Epithelial cell of prostate (primary cell): ENCODE results near the gene ANTKMT.
A peak's percentile ranks its signal among the peaks of the same experiment; 100 is the strongest.
"Not testable (repeated sequence)": the region's sequence is repeated elsewhere in the genome, so short reads cannot be mapped to it uniquely, and the experiment has no call there.

Source experiments
- DNase-seq: peaks from one replicate; pipeline ENCODE4 v3.0.0-alpha.2; 2011; ENCODE audit warnings: low read depth, low spot score
- H3K27ac ChIP-seq: fragments of 450-650 bp; 2 replicates; pipeline ENCODE4 v1.5.1; 2017; ENCODE audit warnings: mild to moderate bottlenecking

ANTKMT gene

DNA sequence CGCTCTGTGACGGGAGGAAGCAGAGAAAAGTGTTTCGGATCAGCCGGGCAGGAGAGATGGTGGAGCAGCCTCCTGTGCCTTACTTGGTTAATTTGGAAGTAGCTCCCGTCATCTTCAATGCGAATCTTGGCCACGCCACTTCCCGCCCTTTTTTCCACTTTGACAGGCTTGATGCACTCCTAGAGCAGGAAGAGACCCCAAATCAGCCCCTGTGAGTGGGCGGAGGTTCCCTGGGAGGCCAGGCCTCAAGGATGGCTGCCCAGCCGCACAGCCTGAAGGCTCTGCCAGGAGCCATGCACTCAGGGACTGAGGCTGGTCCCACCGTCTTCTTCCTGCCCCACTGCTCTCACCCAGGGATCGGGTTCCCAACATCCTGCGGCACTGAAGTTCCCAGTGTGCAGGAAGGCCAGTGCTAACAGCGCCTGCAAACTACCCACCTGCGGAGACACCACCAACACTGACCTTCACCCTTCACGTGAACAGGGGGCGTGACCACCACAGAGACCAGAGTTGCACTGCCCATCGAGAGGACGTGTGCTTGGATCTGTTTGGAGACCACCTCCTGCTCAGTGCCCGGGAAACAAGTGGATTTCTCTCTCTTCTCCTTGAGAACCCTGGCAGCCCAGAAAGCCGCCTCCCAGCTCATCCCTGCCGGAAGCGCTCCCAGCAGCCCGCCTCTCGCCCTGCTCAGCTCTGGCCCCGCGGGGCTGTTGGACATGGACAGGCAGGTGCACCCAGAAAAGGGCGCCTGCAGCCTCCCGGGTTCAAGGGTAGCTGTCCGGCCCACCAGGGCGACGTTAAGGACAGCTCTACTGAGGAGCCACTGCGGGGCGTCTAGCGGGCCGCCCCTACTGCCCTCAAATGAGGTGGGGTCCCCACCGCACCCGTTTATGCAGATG is 18.9 kb downstream of the ANTKMT start:
- no peak for DNase-seq
- peak overlapping the region; percentile 49 for H3K27ac ChIP-seq

DNA sequence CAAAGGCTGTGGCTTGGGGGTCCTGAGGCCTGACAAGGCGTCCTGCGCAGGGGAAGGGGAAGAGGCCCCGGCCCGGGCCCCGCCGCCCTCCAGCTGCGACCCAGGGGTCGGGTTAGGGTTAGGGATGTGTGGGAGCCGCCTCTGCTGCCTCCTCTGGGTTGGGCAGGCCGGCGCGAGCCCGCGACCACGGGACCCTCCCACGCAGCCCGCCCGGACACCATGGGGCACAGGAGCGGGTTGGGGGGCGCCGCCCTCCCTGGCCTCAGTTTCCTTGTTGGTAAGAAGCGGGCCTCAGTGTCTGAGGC is 19.5 kb downstream of the ANTKMT start:
- no peak for DNase-seq
- H3K27ac ChIP-seq = peak overlapping the region; percentile 49

DNA sequence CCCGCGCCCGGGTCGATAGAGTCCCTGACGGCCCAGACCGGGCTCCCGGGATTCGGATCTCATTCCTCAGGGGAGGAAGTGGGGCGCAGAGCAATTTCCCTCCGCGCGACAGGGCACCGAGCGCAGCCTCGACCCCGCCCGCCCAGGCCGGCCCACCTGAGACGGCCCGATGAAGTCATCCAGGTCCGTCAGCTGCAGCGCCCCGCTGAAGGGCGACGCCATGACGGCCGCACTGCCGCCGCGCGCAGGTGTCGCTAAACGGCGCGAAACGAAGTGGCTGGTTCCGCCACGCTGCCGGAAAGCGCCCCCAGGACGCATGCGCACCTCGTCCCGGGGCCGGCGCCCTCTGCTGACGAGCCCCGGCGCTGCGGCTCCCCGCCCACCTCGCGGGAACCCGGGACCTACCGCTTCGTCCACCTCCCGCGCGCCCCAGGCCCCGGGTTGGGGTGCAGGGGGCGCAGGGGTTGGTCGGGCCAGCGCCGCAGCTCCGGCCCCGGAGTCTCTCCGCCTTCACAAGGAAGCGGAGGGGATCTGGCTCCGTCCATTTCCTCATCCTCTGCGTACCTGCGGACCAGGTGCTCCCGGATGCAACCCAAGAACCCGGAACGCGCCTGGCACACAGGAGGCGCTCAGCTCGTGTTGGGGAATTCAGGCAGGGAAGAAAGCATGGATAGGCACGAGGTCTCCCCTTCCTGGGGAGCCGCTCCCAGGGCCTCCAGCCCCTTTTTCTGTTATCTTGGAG is 20.0 kb downstream of the ANTKMT start, which contains the start of gene CIAO3:
Gene CIAO3 (minus strand): TSS at position 234 of the 742 bp plus-strand sequence. CDS start 12 bp downstream, at position 222.
- DNase-seq = peak; percentile 71
- peak within 1 kb of the TSS; percentile 49 for H3K27ac ChIP-seq

DNA sequence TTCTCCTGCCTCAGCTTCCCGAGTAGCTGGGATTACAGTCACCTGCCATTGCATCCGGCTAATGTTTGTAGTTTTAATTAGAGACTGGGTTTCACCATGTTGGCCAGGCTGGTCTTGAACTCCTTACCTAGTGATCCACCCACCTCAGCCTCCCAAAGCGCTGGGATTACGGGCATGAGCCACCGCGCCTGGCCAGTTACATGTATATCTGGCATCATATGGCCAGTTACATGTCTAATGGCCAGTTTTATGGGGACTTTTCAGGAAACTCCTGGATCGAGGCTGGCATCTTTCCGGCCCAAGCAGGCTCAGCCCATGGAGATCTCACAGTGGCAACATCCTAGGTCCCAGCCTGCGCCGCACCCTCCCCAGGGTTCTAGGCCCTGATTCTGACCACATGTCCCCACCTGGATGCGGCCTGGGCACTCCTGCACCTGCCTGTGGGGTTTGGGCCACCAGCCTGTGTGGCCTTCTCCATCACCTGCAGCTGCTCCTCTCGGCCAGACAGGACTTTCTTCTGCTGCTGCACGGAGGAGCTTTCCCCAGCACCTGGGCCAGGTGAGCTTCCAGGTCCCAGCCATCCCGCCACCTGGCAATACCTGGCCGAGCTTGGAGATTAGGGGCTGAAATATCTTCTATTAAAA is 21.2 kb downstream of the ANTKMT start:
- no peak overlapping the region for H3K27ac ChIP-seq
- DNase-seq = no peak

DNA sequence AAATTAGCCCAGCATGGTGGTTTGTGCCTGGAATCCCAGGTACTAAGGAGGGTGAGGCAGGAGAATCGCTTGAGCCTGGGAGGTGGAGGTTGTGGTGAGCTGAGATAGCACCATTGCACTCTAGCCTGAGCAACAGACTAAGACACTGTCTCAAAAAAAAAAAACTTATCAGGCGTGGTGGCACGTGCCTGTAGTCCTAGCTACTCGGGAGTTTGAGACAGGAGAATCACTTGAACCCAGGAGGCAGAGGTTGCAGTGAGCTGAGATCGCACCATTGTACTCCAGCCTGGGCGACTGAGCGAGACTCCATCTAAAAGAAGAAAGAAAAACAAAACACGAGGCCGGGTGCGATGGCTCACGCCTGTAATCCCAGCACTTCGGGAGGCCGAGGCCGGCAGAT is 21.9 kb downstream of the ANTKMT start:
- H3K27ac ChIP-seq, DNase-seq: not testable (repeated sequence)

DNA sequence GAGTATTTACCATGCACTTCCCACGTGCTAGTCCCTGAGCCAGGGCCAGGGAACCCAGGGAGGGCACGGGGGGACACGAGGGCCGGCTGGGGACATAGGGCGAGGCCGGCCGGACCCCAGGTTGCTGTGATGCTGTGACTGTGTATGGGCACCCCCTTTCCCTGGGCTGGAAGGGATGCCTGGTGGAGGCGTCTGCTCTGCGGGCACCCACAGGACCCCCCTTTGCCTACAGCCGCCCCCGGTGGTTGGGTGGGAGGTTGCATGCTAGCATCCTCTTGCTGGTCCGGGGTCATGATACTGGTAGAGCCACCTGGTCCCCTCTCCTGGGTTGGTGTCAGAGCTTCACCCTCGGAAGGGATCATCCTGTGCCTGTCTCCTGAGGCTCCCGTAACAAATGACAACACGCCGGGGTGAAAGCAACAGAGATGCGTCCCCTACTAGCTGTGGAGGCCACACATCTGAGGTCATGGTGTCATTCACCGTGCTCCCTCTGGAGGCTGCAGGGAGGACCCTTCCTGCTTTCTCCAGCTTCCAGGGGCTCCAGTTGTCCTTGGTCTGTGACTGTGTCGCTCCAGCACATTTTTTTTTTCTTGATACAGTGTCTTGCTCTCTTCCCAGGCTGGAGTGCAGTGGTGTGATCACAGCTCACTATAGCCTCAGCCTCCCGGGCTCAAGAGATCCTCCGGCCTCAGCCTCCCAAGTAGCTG is 23.0 kb downstream of the ANTKMT start:
- no peak overlapping the region for H3K27ac ChIP-seq
- DNase-seq = no peak

DNA sequence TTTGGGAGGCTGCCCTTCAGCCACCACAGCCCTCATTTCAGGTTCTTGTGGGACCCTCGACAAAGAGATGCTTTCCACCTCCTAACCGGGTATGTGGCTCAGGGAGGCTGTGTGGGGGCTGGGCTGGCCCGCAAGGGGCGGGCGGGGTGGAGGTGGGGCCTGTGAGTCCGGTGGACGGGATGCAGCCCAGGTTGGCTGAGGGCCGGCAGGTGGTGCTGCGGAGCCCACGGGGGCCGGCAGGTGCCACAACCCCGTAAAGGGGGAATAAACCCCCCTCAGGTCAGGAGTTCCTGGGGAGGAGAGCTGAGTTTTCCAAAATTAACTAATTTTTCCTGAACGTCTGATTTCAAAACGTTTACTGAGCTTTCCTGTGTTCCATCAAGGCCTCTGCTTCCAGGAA is 24.8 kb downstream of the ANTKMT start:
- H3K27ac ChIP-seq = no peak overlapping the region
- DNase-seq = no peak

DNA sequence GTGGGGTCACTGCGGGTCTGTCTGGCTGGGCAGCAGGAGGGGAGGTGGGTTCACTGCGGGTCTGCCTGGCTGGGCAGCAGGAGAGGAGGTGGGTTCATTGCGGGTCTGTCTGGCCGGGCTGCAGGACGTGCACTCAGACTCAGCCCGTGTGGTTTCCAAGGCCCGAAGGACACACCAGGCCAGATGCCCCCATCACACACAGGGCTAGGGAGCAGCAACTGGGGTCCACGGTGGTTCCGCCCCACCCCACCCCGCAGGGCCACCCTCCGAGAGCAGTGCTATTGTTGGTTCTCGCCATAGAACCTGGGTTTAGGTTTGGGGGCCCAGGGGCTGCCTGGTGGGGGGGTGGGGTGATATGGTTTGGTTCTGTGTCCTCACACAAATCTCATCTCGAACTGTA is 25.7 kb downstream of the ANTKMT start:
- DNase-seq = no peak
- H3K27ac ChIP-seq = no peak overlapping the region

DNA sequence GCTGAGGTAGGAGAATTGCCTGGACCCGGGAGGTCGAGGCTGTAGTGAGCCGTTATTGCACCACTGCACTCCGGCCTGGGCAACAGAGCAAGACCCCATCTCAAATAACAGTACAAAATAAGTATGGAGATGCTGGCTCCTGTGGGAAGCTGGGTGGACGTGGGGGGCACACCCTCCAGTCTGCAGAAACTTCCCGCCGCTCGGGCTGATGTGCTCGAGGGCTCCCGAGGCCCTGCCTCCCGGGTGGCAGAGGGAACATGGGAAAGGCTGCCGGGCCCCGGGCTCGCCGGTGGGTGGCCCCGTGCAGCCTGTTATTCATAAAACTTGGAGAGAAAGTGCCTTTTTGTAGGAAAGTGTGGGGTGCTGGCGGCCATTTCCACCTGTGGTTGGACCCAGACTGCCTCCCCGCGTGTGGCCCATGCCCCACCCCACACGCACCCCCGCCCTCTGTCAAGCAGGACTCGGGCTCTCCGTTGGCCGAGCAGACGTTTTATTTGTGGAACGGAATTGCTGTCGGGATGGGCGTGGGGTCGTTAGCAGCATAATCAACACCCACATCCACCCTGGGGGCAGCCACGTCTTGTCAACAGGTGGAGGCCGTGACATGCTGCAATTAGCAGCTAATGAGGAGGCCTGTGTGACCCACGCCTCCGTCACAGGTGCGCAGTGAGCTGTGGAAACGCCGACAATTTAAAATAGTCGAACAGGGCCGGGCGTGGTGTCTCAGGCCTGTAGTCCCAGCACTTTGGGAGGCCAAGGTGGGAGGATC is 27.2 kb downstream of the ANTKMT start:
- no peak overlapping the region for H3K27ac ChIP-seq
- DNase-seq = no peak

DNA sequence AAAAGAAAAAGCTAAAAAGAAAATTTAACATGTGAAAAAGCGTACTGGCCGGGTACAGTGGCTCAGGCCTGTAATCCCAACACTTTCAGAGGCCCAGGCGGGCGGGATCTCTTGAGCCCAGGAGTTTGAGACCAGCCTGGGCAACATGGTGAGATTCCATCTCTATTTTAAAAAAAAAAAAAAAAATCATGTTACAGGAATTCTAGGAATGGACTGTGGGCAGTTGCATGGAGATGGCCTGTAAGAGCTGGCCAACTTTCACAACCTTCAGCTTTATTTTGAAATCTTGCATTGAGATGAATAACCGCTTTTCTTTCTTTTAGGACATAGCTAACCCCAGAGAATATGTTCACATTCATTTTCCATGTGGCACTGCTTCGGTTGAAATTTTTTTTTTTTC is 28.1 kb downstream of the ANTKMT start:
- no peak for DNase-seq

DNA sequence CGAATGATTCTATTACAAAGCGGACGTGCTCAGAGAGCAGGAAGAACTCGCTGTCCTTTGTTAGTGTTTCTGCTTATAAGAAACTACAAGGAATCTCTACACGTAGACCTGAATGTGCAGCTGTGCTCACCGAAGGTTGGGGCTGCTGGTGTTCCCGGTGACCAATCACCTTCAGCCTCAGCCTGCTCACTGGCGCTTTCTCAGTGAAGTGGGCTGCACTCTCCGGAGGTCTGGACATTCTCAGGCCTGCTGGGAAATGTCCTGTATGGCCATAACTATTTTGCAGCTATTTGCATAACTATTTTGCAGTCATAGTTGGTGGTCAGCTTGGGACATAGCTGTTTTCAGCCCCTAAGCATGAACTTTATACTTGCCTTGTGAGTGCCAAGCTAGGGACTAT is 29.5 kb downstream of the ANTKMT start:
- no peak for DNase-seq
- no peak overlapping the region for H3K27ac ChIP-seq

More for the DNA sequence above, 28.1 kb downstream of the ANTKMT start:
- H3K27ac ChIP-seq = no peak overlapping the region

DNA sequence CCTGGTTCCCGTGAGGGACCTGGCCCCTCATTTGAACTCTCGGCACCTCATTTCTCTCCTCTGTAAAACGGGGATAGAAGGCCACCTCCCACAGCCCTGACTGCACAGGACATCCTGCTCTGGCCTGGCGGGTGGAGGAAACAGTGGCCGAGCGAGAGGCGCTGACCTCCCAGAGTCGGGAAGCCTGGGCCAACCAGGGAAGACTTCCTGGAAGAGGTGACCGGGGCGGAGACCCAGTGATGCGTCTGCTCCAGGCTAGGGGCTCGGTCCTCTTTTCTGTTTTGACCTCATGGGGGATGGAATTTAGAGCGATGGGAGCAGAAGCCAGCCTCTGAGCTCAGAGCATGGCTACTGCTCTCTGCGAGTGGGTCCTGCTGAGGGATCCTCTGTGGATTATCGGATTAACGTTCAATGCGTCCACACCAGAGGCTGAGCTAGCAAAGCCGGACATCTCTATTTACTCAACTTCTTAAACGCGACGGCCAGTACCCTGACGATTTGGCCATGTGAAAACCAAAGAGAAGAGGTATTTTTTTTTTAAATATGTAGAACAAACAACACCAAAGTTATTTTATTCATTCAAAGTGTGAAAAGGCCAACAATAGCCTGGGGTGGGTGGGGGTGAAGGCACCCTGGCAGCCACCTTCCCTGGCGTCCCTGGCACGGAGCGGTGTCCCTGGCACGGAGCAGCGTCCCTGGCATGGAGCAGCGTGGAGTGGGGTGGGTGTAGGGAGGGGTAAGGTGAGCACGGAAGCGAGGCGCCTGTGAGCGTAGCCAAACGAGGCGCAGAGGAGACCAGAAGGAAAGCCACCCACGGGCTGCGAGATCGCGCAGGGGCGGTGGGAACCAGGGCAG is 30.4 kb downstream of the ANTKMT start:
- no peak overlapping the region for H3K27ac ChIP-seq

DNA sequence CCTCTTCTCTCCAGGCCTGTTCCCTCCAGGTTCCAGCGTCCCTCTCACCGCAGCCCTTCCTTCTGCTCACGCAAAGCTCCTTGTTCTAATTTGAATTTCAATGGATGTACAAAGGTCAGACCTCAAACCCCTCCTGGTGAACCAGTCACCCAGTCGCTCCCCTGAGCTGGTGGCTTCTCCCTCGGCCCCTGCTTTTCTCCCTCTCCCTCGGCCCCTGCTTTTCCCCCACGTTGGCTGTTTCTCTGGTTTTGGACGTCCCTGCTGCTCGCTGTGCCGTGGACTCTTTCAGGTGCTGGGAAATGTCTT is 31.0 kb downstream of the ANTKMT start:
- DNase-seq = no peak
- no peak overlapping the region for H3K27ac ChIP-seq

More for the DNA sequence above, 30.4 kb downstream of the ANTKMT start:
- DNase-seq = no peak

DNA sequence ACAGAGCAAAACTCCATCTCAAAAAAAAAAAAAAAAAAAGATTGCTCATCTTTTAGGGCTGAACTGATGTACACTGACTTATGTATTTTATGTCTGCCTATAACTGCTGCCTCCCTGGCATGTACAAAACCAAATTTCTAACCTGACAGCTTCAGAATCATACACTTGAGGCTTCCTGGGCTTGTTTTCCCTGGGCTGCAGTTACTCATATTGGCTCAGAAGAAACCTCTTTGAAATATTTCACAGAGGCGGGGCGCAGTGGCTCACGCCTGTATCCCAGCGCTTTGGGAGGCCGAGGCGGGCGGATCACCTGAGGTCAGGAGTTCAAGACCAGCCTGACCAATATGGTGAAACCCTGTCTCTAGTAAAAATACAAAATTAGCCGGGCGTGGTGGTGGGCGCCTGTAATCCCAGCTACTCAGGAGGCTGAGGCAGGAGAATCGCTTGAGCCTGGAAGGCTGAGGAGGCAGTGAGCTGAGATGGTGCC is 33.2 kb downstream of the ANTKMT start:
- H3K27ac ChIP-seq, DNase-seq: not testable (repeated sequence)

DNA sequence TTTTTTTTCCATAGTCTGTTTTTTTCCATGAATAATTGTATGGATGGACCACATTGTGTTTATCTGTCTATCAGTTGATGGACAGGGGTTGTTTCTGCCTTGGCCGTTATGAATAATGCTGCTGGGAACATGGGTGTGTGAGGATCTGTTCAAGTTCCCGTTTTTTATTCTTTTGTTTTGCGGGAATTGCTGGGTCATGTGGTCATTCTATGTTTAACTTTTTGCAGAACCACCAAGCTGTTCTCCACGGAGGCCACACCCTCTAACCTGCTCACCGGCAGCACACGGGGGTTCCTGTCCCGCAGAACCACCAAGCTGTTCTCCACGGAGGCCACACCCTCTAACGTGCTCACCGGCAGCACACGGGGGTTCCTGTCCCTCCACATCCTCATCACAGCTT is 33.7 kb downstream of the ANTKMT start:
- no peak for DNase-seq
- no peak overlapping the region for H3K27ac ChIP-seq

DNA sequence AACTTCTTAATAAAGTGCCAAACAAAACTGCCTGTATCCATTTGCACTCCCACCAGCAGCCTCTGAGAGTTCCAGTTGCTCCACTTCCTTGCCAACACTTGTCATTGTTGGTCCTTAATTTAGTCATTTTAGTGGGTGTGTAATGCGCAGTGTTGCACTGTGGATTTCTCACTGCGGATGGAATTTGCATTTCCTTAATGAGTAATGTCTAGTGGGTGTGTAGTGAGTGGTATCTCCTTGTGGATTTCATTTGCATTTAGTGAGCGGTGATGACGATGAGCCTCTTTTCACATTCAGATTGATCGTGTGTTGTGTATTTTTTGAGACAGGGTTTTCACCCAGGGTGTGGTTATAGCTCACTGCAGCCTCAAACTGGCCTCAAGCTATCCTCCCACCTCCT is 35.5 kb downstream of the ANTKMT start:
- no peak overlapping the region for H3K27ac ChIP-seq
- DNase-seq = no peak

DNA sequence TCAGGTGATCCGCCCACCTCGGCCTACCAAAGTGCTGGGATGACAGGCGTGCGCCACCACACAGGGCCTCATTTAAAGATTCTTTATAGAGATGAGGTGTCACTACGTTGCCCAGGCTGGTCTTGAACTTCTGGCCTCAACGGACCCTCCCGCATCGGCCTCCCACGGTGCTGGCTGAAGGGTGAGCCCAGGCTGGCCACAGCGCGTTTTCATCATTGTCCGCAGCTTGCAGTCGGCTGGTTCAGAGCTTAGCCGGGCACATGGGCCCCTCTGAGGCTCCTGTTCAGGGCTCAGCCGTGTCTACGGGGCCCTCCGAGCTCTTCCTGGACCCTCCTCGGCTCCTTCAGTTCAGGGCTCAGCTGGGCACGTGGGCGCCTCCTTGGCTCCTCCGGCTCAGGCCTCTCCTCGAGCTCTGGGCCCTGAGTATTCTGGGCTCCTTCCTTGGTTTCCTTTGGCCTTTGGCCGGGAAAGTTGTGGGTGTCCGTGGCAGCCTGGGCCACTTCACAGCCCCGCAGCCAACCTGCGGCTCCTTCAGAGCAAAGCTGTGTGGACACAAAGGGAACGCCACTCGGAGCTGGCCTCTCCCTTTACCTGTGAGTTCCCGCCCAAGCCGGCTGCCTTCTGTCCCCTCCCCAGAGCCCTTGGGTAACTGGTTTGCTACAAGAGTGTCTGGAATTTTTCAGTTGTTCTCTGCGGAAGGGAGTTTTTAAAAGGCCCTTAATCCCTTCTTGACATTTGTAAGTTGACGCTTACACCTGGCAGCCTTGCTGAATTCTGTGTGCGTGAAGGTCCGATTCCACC is 38.4 kb downstream of the ANTKMT start:
- peak overlapping the region; percentile 27 for H3K27ac ChIP-seq
- no peak for DNase-seq

DNA sequence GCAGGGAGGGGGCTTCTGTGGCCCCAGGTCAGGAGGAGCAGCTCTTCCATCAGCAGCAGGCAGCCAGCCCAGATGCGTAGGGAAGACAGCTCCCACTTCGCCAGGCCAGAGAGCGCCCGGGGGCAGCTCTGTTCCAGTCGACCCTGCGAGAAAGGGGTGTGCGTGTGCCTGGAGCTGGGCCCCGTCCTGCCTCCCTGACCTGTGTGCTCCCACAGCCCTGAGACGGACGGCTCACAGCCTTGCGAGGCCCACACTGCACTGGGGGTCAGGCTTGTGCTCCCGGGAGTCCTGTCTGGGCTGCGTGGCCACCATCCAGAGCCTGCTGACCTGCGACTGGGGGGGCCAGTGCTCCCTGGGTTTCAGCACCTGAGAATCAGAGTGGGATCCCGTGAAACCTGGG is 39.1 kb downstream of the ANTKMT start:
- peak overlapping the region; percentile 27 for H3K27ac ChIP-seq
- DNase-seq = no peak
